IMR-90 (cell line): ENCODE data around the gene NEK6. TPM values are rescaled to one million over a fixed set of nuclear protein-coding genes. Genes with fewer than 3 reads are reported as not detected.

Experiments
- ATAC-seq: fragments of 200-7000 bp; cut with Tn5 transposase; 2 replicates; pipeline ENCODE4 v1.9.1; 2020; ENCODE audit warnings: low read depth, mild to moderate bottlenecking, moderate library complexity
- BruUV-seq: library from RNA; stranded (reverse); fragments of 400-500 nt; replicated peaks from 2 replicates; lab custom pipeline; 2021; lab: Mats Ljungman, UMichigan
- CTCF ChIA-PET: fragments of 300-600 bp; formaldehyde crosslinking; extraction: SDS; loops from one replicate; lab custom pipeline; 2021; ENCODE audit warnings: antibody characterized with exemption; lab: Yijun Ruan, JAX
- POLR2A ChIA-PET: fragments of 300-600 bp; sonication (Branson Sonifier 250); formaldehyde crosslinking; loops from one replicate; lab custom pipeline; 2022; ENCODE audit warnings: antibody characterized with exemption; ENCODE audit not compliant: unreplicated experiment; lab: Charles Lee
- DNase-seq: peaks from one replicate; pipeline ENCODE4 v3.0.0; 2013
- H2AFZ ChIP-seq: replicated peaks from 2 replicates; pipeline ENCODE3; 2013; ENCODE audit warnings: low read length, mild to moderate bottlenecking; ENCODE audit not compliant: poor library complexity
- H2AK5ac ChIP-seq: 2 replicates; pipeline ENCODE4 v1.6.1; 2013; ENCODE audit warnings: low read depth, low read length, inconsistent platforms
- H2AK9ac ChIP-seq: replicated peaks from 2 replicates; pipeline ENCODE3; 2013; ENCODE audit warnings: mild to moderate bottlenecking, low read depth, low read length, moderate library complexity; ENCODE audit not compliant: poor library complexity
- H2BK120ac ChIP-seq: 2 replicates; pipeline ENCODE4 v1.6.1; 2013; ENCODE audit warnings: low read depth, low read length, inconsistent platforms
- H2BK15ac ChIP-seq: 3 replicates; pipeline ENCODE4 v1.6.1; 2013; ENCODE audit warnings: low read depth, low read length, inconsistent platforms
- H2BK20ac ChIP-seq: 2 replicates; pipeline ENCODE4 v1.6.1; 2013; ENCODE audit warnings: low read depth, mild to moderate bottlenecking, inconsistent platforms, low read length, moderate library complexity
- H2BK5ac ChIP-seq: 2 replicates; pipeline ENCODE4 v1.6.1; 2013; ENCODE audit warnings: mild to moderate bottlenecking, low read depth, low read length, inconsistent platforms; ENCODE audit not compliant: poor library complexity, severe bottlenecking
- H3K14ac ChIP-seq: replicated peaks from 2 replicates; pipeline ENCODE4 v1.6.1; 2013; ENCODE audit warnings: low read depth, low read length, inconsistent platforms
- H3K18ac ChIP-seq: 2 replicates; pipeline ENCODE4 v1.6.1; 2013; ENCODE audit warnings: low read depth, low read length, control low read depth
- H3K23ac ChIP-seq: 2 replicates; pipeline ENCODE4 v1.6.1; 2013; ENCODE audit warnings: low read depth, low read length, inconsistent platforms
- H3K27ac ChIP-seq: 2 replicates; pipeline ENCODE4 v1.5.1; 2013; ENCODE audit warnings: mild to moderate bottlenecking, control low read depth, low read length; ENCODE audit not compliant: insufficient read depth
- H3K27me3 ChIP-seq: 2 replicates; pipeline ENCODE4 v1.6.1; 2013; ENCODE audit warnings: low read length; ENCODE audit not compliant: control insufficient read depth, insufficient read depth
- H3K36me3 ChIP-seq: 2 replicates; pipeline ENCODE4 v1.6.1; 2013; ENCODE audit warnings: low read length, mixed read lengths; ENCODE audit not compliant: control insufficient read depth, insufficient read depth
- H3K4ac ChIP-seq: 2 replicates; pipeline ENCODE4 v1.6.1; 2013; ENCODE audit warnings: low read depth, low read length, inconsistent platforms
- H3K4me1 ChIP-seq: 2 replicates; pipeline ENCODE4 v1.6.1; 2013; ENCODE audit warnings: low read length, mixed read lengths; ENCODE audit not compliant: control insufficient read depth, insufficient read depth
- H3K4me2 ChIP-seq: 2 replicates; pipeline ENCODE4 v1.6.1; 2013; ENCODE audit warnings: low read depth, mild to moderate bottlenecking, control low read depth, low read length, moderate library complexity
- H3K4me3 ChIP-seq: 2 replicates; pipeline ENCODE4 v1.5.1; 2013; ENCODE audit warnings: low read depth, mild to moderate bottlenecking, control low read depth, low read length, moderate library complexity; ENCODE audit not compliant: insufficient read depth
- H3K56ac ChIP-seq: 2 replicates; pipeline ENCODE4 v1.6.1; 2013; ENCODE audit warnings: low read length, inconsistent platforms; ENCODE audit not compliant: insufficient read depth; ENCODE audit errors: extremely low read depth
- H3K79me1 ChIP-seq, 2 experiments: 2 replicates each; pipeline ENCODE4 v1.6.1; 2013; ENCODE audit warnings: low read length in 2 of 2, inconsistent platforms in 1 of 2, low read depth in 1 of 2
- H3K9ac ChIP-seq: 2 replicates; pipeline ENCODE4 v1.6.1; 2013; ENCODE audit warnings: low read depth, low read length, control low read depth
- H3K9me1 ChIP-seq: 2 replicates; pipeline ENCODE4 v1.6.1; 2013; ENCODE audit warnings: low read length, inconsistent platforms; ENCODE audit not compliant: insufficient read depth
- H3K9me3 ChIP-seq: 2 replicates; pipeline ENCODE4 v1.6.1; 2013; ENCODE audit warnings: low read length; ENCODE audit not compliant: control insufficient read depth, insufficient read depth
- H4K20me1 ChIP-seq: 2 replicates; pipeline ENCODE4 v1.6.1; 2013; ENCODE audit warnings: low read length, inconsistent platforms; ENCODE audit not compliant: insufficient read depth
- H4K5ac ChIP-seq: 2 replicates; pipeline ENCODE4 v1.6.1; 2013; ENCODE audit warnings: mild to moderate bottlenecking, low read depth, low read length, control low read depth
- H4K8ac ChIP-seq, 2 experiments: 2 replicates each; pipeline ENCODE4 v1.6.1; 2013; ENCODE audit warnings: low read depth in 2 of 2, low read length in 2 of 2, control low read depth in 1 of 2, inconsistent platforms in 1 of 2
- H4K91ac ChIP-seq: 2 replicates; pipeline ENCODE4 v1.6.1; 2013; ENCODE audit warnings: low read depth, low read length, inconsistent platforms; ENCODE audit not compliant: insufficient read depth
- BHLHE40 ChIP-seq: fragments of 150-350 bp; IDR thresholded peaks from 2 replicates; pipeline ENCODE4 v1.6.1; 2016; ENCODE audit warnings: mild to moderate bottlenecking, low read depth, low read length
- CEBPB ChIP-seq: IDR thresholded peaks from 2 replicates; pipeline ENCODE4 v1.6.1; 2012; ENCODE audit warnings: low read depth, low read length, improper control_type of control experiment
- CHD1 ChIP-seq: IDR thresholded peaks from 2 replicates; pipeline ENCODE4 v1.6.1; 2012; ENCODE audit warnings: low read depth, low read length, improper control_type of control experiment
- FOS ChIP-seq: fragments of 150-350 bp; IDR thresholded peaks from 2 replicates; pipeline ENCODE4 v1.6.1; 2016; ENCODE audit warnings: low read depth, low read length
- MAFK ChIP-seq: IDR thresholded peaks from 2 replicates; pipeline ENCODE4 v1.6.1; 2012; ENCODE audit warnings: low read depth, low read length, improper control_type of control experiment
- MAZ ChIP-seq: IDR thresholded peaks from 2 replicates; pipeline ENCODE4 v1.6.1; 2012; ENCODE audit warnings: low read depth, mild to moderate bottlenecking, low read length, improper control_type of control experiment, moderate library complexity, borderline replicate concordance
- MXI1 ChIP-seq: IDR thresholded peaks from 2 replicates; pipeline ENCODE4 v1.6.1; 2012; ENCODE audit warnings: low read depth, mild to moderate bottlenecking, low read length, moderate library complexity, borderline replicate concordance
- NFE2L2 ChIP-seq: fragments of 150-350 bp; IDR thresholded peaks from 2 replicates; pipeline ENCODE4 v1.6.1; 2016; ENCODE audit warnings: low read depth, mild to moderate bottlenecking, low read length
- POLR2A ChIP-seq: IDR thresholded peaks from 2 replicates; pipeline ENCODE4 v1.6.1; 2012; ENCODE audit warnings: mild to moderate bottlenecking, low read depth, low read length
- RAD21 ChIP-seq: IDR thresholded peaks from 2 replicates; pipeline ENCODE4 v1.6.1; 2012; ENCODE audit warnings: low read length, improper control_type of control experiment
- SMC3 ChIP-seq: fragments of 150-350 bp; IDR thresholded peaks from 2 replicates; pipeline ENCODE4 v1.6.1; 2016; ENCODE audit warnings: low read depth, mild to moderate bottlenecking, antibody characterized with exemption, low read length, moderate library complexity
- WGBS, 2 experiments: methylation state at CpG; one replicate each; pipeline versions ENCODE4 v1.1.5 to v1.1.7; 2013; ENCODE audit warnings: missing lambda C conversion rate in 2 of 2; ENCODE audit not compliant: insufficient read length in 1 of 2; ENCODE audit errors: extremely low coverage in 2 of 2; 5-methylcytosine and 5-hydroxymethylcytosine counted together
- dilution Hi-C: fragments of 300-500 bp; cut with HindIII; formaldehyde crosslinking; loops from one replicate; pipeline ENCODE4 v1.14.3; 2018; ENCODE audit warnings: low sequenced_read_pairs; ENCODE audit not compliant: unreplicated experiment
- in situ Hi-C: fragments of 300-500 bp; cut with MboI; formaldehyde crosslinking; loops from 3 replicates; pipeline ENCODE4 v1.14.3; 2019; ENCODE audit warnings: low sequenced_read_pairs, inconsistent platforms, mixed read lengths
- intact Hi-C: fragments of 100-400 bp; cut with micrococcal nuclease; formaldehyde crosslinking; loops from 2 replicates; pipeline ENCODE4 v1.10.0; 2022
- polyA plus RNA-seq, 3 experiments: library from polyadenylated mRNA; depleted of rRNA; stranded (reverse); fragments of >200 nt; gene quantifications; 2 replicates each; pipeline ENCODE4 v1.2.3, GENCODE V29; 2012; ENCODE audit warnings: low replicate concordance in 1 of 3
- total RNA-seq: library from RNA; depleted of rRNA; stranded (reverse); fragments of >200 nt; gene quantifications from 2 replicates; pipeline ENCODE4 v1.2.3, GENCODE V29; 2012
- TF ChIP-seq, protein P1 (sequence below): conservative IDR thresholded peaks from 2 replicates; pipeline ENCODE4 v1.5.1; 2012; ENCODE audit warnings: mild to moderate bottlenecking, low read depth, low read length, improper control_type of control experiment
- TF ChIP-seq, protein P2 (sequence below): fragments of 150-350 bp; IDR thresholded peaks from 2 replicates; pipeline ENCODE4 v1.6.1; 2016; ENCODE audit warnings: low read depth, mild to moderate bottlenecking, low read length, moderate library complexity, borderline replicate concordance
- TF ChIP-seq, protein P3 (sequence below): fragments of 150-350 bp; IDR thresholded peaks from 2 replicates; pipeline ENCODE4 v1.6.1; 2017; ENCODE audit warnings: mild to moderate bottlenecking, antibody characterized with exemption, low read length, low read depth

Gene NEK6
- total and polyA plus RNA-seq, 2 of the 4 experiments (the other 2 are of a cell fraction): 79.9 to 112 TPM

DNA sequence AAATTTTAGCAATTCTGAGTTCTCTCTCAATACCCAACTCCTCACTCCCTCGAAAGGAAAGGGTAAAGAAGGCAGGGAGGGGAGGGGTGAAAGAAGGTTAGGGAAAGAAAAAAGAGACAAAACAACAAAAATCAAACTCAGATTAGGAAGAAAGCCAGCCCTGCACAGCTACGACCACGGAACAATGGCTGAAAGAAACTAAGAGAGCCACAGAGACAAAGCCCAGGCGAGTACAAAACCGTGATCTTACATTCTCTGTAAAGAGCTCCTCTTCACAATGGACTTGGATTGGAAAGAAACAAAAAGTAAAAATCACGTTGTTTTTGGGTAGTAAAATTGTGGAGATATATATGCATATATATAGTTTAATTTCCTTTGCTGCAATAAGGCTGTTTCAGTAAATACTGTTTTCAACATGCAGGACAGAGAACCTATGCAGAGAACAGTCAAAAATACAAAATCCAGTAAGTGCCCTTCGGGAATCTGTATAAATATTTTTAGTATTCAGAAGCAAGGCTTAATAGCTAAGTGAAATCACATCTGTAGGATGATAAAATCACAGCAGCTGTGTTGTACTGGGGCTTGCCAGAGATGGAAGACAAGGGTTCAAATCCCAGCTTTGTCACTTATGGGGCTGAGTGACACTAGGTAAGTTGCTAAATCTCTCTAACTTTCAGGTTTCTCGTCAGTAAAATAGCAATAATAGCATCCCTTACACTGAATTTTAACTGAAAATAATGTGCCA is 140.6 kb downstream of the NEK6 start:
- peaks cover 34% of the 10 kb centered on the region for H3K4me1 ChIP-seq
- 100% methylated on average over 2 of the region's 8 CpGs; no CpG with 5 or more reads in 1 of the 2 experiments for WGBS, 2 experiments
- H3K56ac ChIP-seq: no peak overlapping the region
- H3K4ac ChIP-seq: no peak overlapping the region
- no peak overlapping the region for H3K14ac ChIP-seq
- ChIA-PET CTCF (interaction anchor here (0.7 to 1.1 kb wide), 3 partner anchors 9 to 260 kb away, joined by 3 to 6 read pairs (median 3); no protein-coding TSS in a partner anchor), POLR2A (no interaction called here)
- no peak overlapping the region for H3K18ac ChIP-seq
- no TSS peak for BruUV-seq
- intact Hi-C loops (no loop called here), dilution Hi-C loops (no loop called here), in situ Hi-C loops (no loop called here)
- no peak overlapping the region for H2AK5ac ChIP-seq
- H3K23ac ChIP-seq: peak overlapping the region; percentile 48; the same call in 1 of the 2 replicates
- no peak overlapping the region for H3K9ac ChIP-seq
- no peak overlapping the region for H4K91ac ChIP-seq
- H3K9me3 ChIP-seq: no peaks in the 10 kb centered on the region
- H3K79me1 ChIP-seq: peaks cover 36 to 91% of the 10 kb centered on the region in 2 experiments
- no peak overlapping the region for H2BK5ac ChIP-seq
- H2BK15ac ChIP-seq: no peak overlapping the region
- TF ChIP-seq RAD21 (no peak), POLR2A (no peak), MXI1 (no peak), CEBPB (no peak), SMC3 (no peak), CHD1 (no peak), NFE2L2 (no peak), MAFK (no peak), BHLHE40 (no peak), FOS (no peak), MAZ (no peak)
- TF ChIP-seq, protein P1, sequence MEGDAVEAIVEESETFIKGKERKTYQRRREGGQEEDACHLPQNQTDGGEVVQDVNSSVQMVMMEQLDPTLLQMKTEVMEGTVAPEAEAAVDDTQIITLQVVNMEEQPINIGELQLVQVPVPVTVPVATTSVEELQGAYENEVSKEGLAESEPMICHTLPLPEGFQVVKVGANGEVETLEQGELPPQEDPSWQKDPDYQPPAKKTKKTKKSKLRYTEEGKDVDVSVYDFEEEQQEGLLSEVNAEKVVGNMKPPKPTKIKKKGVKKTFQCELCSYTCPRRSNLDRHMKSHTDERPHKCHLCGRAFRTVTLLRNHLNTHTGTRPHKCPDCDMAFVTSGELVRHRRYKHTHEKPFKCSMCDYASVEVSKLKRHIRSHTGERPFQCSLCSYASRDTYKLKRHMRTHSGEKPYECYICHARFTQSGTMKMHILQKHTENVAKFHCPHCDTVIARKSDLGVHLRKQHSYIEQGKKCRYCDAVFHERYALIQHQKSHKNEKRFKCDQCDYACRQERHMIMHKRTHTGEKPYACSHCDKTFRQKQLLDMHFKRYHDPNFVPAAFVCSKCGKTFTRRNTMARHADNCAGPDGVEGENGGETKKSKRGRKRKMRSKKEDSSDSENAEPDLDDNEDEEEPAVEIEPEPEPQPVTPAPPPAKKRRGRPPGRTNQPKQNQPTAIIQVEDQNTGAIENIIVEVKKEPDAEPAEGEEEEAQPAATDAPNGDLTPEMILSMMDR: no peak
- TF ChIP-seq, protein P2, sequence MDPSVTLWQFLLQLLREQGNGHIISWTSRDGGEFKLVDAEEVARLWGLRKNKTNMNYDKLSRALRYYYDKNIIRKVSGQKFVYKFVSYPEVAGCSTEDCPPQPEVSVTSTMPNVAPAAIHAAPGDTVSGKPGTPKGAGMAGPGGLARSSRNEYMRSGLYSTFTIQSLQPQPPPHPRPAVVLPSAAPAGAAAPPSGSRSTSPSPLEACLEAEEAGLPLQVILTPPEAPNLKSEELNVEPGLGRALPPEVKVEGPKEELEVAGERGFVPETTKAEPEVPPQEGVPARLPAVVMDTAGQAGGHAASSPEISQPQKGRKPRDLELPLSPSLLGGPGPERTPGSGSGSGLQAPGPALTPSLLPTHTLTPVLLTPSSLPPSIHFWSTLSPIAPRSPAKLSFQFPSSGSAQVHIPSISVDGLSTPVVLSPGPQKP: no peak
- TF ChIP-seq, protein P3, sequence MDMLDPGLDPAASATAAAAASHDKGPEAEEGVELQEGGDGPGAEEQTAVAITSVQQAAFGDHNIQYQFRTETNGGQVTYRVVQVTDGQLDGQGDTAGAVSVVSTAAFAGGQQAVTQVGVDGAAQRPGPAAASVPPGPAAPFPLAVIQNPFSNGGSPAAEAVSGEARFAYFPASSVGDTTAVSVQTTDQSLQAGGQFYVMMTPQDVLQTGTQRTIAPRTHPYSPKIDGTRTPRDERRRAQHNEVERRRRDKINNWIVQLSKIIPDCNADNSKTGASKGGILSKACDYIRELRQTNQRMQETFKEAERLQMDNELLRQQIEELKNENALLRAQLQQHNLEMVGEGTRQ: no peak
- H3K27ac ChIP-seq: no peak overlapping the region
- H4K20me1 ChIP-seq: peaks cover 50% of the 10 kb centered on the region
- no peak overlapping the region for H2BK20ac ChIP-seq
- no peak overlapping the region for H2AFZ ChIP-seq
- no peak overlapping the region for H3K4me3 ChIP-seq
- no peak overlapping the region for H4K5ac ChIP-seq
- ATAC-seq: no peak
- peaks cover 16% of the 10 kb centered on the region for H3K36me3 ChIP-seq
- no peak for DNase-seq
- H3K4me2 ChIP-seq: no peak overlapping the region
- H2BK120ac ChIP-seq: no peak overlapping the region
- no peak overlapping the region for H2AK9ac ChIP-seq
- H4K8ac ChIP-seq: peak overlapping the region in 1 of 2 experiments; percentile 51; a peak in 1 of 4 replicates
- H3K27me3 ChIP-seq: no peaks in the 10 kb centered on the region
- H3K9me1 ChIP-seq: 0 out of 2 replicates have a peak, but pooled peaks cover 5% of the 10 kb centered on the region
